K562 (cell line): ENCODE data around the gene MTHFSD. TPM values are rescaled to one million over a fixed set of nuclear protein-coding genes. Genes with fewer than 3 reads are reported as not detected.

ENCODE experiments used
- ATF3 ChIP-seq, 2 experiments: fragments of 450-650 bp in 1 of 2; sonication (generic) in 1 of 2; formaldehyde crosslinking in 1 of 2; IDR thresholded peaks in 1 of 2; conservative IDR thresholded peaks in 1 of 2; 2 replicates each; pipeline versions ENCODE4 v1.6.1 to v1.8.1; 2016 to 2023; ENCODE audit warnings: mild to moderate bottlenecking in 2 of 2, moderate library complexity in 2 of 2, inconsistent platforms in 1 of 2, missing genetic modification reagents in 1 of 2
- CEBPG ChIP-seq, 3 experiments: fragments of 200-800 bp in 1 of 3; sonication (Bioruptor generic) in 1 of 3; sonication (generic) in 1 of 3; formaldehyde crosslinking in 1 of 3; IDR thresholded peaks in 2 of 3; conservative IDR thresholded peaks in 1 of 3; 2 replicates each; pipeline versions ENCODE4 v1.6.1 to v1.8.0; 2016 to 2022; ENCODE audit warnings: missing compliant biosample characterization in 2 of 3, missing genetic modification characterization in 2 of 3, mild to moderate bottlenecking in 1 of 3, missing genetic modification reagents in 1 of 3
- CHD1 ChIP-seq: fragments of 200-600 bp; sonication (generic); IDR thresholded peaks from one replicate; pipeline ENCODE4 v1.6.1; 2012; ENCODE audit warnings: mild to moderate bottlenecking, moderate library complexity, low read length, inconsistent platforms
- CREB3 ChIP-seq: fragments of 450-650 bp; conservative IDR thresholded peaks from 2 replicates; pipeline ENCODE4 v1.6.1; 2016; ENCODE audit warnings: missing genetic modification characterization, low read depth, mild to moderate bottlenecking, missing compliant biosample characterization, moderate library complexity
- CSDE1 ChIP-seq, 2 experiments: fragments of 450-650 bp; IDR thresholded peaks; 2 replicates each; pipeline ENCODE4 v1.6.1; 2016; ENCODE audit warnings: mild to moderate bottlenecking in 1 of 2
- HDGF ChIP-seq: fragments of 450-650 bp; IDR thresholded peaks from 2 replicates; pipeline ENCODE4 v1.6.1; 2016
- KLF10 ChIP-seq: fragments of 250-450 bp; sonication (Bioruptor Pico); IDR thresholded peaks from 2 replicates; pipeline ENCODE4 v1.6.1; 2021; ENCODE audit warnings: matching md5 sums
- MECOM ChIP-seq: fragments of 250-450 bp; sonication (Bioruptor Pico); IDR thresholded peaks from 2 replicates; pipeline ENCODE4 v1.8.0; 2022; ENCODE audit warnings: inconsistent platforms
- NCOR1 ChIP-seq: fragments of 450-650 bp; IDR thresholded peaks from 2 replicates; pipeline ENCODE4 v1.6.1; 2016; ENCODE audit warnings: mild to moderate bottlenecking, moderate library complexity
- NR1H2 ChIP-seq: sonication (generic); formaldehyde crosslinking; IDR thresholded peaks from 2 replicates; pipeline ENCODE4 v1.4.0; 2020; ENCODE audit warnings: mild to moderate bottlenecking, missing genetic modification reagents
- RFX7 ChIP-seq: fragments of 250-450 bp; sonication (Bioruptor Pico); IDR thresholded peaks from 2 replicates; pipeline ENCODE4 v1.5.1; 2021; ENCODE audit warnings: mild to moderate bottlenecking
- THAP12 ChIP-seq: fragments of 250-450 bp; sonication (Bioruptor Pico); IDR thresholded peaks from 2 replicates; pipeline ENCODE4 v1.9.0; 2021; ENCODE audit warnings: mild to moderate bottlenecking, inconsistent platforms
- ZKSCAN3 ChIP-seq: fragments of 250-450 bp; sonication (Bioruptor Pico); IDR thresholded peaks from 2 replicates; pipeline ENCODE4 v1.4.0; 2020
- ZNF224 ChIP-seq: sonication (generic); formaldehyde crosslinking; IDR thresholded peaks from 2 replicates; pipeline ENCODE4 v1.8.0; 2022; ENCODE audit warnings: mild to moderate bottlenecking, missing genetic modification reagents
- ZNF584 ChIP-seq: fragments of 200-800 bp; sonication (Bioruptor generic); IDR thresholded peaks from 2 replicates; pipeline ENCODE4 v1.6.1; 2016; ENCODE audit warnings: low read depth, mild to moderate bottlenecking, missing genetic modification characterization, missing compliant biosample characterization
- polyA plus RNA-seq, 8 experiments: library from polyadenylated mRNA; depleted of rRNA in 4 of 8; stranded (reverse) in 5 of 8; unstranded in 3 of 8; fragments of >200 nt; fragmentation: Nextera tagmentation in 2 of 8; fragmentation: Illumina TruSeq in 1 of 8; extraction: Ambion mirVana in 2 of 8; extraction: Trizol in 1 of 8; gene quantifications; 2 replicates each; pipeline versions ENCODE4 v1.2.1 to v1.2.3, GENCODE V29; 2011 to 2014; ENCODE audit warnings: inconsistent platforms in 1 of 8, missing spikeins in 1 of 8
- total RNA-seq, 7 experiments: library from RNA; depleted of rRNA in 6 of 7; stranded (reverse); fragments of >200 nt in 6 of 7; fragmentation: Illumina TruSeq in 2 of 7; extraction: Trizol in 2 of 7; gene quantifications; 2 replicates each; pipeline versions ENCODE4 v1.2.1 to v1.2.3, GENCODE V29; 2011 to 2021; ENCODE audit warnings: low replicate concordance in 1 of 7
- TF ChIP-seq, protein P1 (sequence below): fragments of 250-450 bp; sonication (Bioruptor Pico); IDR thresholded peaks from 2 replicates; pipeline ENCODE4 v1.5.0; 2020; ENCODE audit warnings: mild to moderate bottlenecking
- TF ChIP-seq, protein P2 (sequence below): IDR thresholded peaks from 3 replicates; pipeline ENCODE4 v1.6.1; 2011; ENCODE audit warnings: borderline replicate concordance, mild to moderate bottlenecking, moderate library complexity; ENCODE audit not compliant: insufficient read length; ENCODE audit errors: extremely low read depth

The MTHFSD gene
- total and polyA plus RNA-seq, 9 of the 15 experiments (the other 6 are each of a cell fraction or from before 2014, with no cell fraction given), result 3.2 to 20.2 (median 12.0) TPM

DNA sequence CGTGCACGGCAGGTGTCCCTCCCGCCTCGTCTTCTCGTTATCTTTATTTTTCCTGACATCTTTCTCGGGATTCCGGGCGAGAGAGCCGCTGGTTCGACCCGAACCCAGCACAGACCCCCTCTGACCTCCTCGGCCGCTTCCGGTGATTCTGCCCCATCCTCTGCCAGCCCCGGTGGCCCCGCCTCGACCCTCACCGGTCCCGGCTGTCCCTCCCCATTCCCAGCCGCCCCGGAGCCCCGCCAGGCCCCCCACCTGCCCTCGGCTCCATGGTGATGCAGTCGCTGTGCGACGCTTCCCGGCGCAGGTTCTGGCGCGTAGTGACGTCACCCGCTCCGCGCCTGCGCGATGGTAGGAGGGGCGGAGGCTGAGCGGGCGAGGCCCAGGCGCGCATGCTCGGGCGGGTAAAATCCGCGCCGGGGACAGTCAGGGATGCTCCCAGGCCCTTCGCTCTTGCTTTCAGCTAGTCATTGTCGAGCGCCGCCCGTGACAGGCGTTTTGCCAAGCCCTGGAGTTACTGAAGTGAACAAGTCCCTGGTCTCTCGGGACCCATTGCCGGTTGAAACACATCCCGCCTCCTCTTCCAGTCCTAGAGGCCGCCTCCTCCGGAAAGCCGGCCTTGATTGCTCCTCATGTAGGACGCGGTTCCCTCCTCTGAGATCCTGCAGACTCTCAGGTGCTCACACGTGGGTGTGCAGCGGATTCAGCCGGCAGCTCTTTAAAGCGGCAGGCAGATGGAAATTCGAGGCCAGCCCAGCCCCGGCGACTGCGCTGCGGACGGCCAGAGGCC is at the start of gene MTHFSD (continued):
- TF ChIP-seq, protein P1, sequence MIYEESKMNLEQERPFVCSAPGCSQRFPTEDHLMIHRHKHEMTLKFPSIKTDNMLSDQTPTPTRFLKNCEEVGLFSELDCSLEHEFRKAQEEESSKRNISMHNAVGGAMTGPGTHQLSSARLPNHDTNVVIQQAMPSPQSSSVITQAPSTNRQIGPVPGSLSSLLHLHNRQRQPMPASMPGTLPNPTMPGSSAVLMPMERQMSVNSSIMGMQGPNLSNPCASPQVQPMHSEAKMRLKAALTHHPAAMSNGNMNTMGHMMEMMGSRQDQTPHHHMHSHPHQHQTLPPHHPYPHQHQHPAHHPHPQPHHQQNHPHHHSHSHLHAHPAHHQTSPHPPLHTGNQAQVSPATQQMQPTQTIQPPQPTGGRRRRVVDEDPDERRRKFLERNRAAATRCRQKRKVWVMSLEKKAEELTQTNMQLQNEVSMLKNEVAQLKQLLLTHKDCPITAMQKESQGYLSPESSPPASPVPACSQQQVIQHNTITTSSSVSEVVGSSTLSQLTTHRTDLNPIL (CRISPR knock-in tag), result no peak
- TF ChIP-seq CHD1 (no peak), HDGF (no peak), ZNF584 (CRISPR knock-in tag) (no peak), NR1H2 (CRISPR knock-in tag) (no peak), ZNF224 (CRISPR knock-in tag) (no peak), KLF10 (CRISPR knock-in tag) (no peak), ATF3 (IDR thresholded peaks at IDR 0.05) (peak; percentile 98), ATF3 (CRISPR knock-in tag; conservative IDR thresholded peaks at IDR 0.05) (no peak), MECOM (CRISPR knock-in tag) (0 out of 2 replicates have a peak, but pooled peaks have one; percentile 14), CSDE1 (IDR thresholded peaks at IDR 0.05) (peak in 1 of 2 experiments; percentile 91; a peak in 2 of 4 replicates), ZKSCAN3 (CRISPR knock-in tag) (no peak), RFX7 (CRISPR knock-in tag) (no peak), CREB3 (tag) (no peak), CEBPG (CRISPR knock-in tag; IDR thresholded peaks at IDR 0.05) (no peak), CEBPG (tag; conservative IDR thresholded peaks at IDR 0.05 in 1 of 2, IDR thresholded peaks at IDR 0.05 in 1 of 2) (no peak), NCOR1 (no peak), THAP12 (CRISPR knock-in tag) (no peak)
- TF ChIP-seq, protein P2, sequence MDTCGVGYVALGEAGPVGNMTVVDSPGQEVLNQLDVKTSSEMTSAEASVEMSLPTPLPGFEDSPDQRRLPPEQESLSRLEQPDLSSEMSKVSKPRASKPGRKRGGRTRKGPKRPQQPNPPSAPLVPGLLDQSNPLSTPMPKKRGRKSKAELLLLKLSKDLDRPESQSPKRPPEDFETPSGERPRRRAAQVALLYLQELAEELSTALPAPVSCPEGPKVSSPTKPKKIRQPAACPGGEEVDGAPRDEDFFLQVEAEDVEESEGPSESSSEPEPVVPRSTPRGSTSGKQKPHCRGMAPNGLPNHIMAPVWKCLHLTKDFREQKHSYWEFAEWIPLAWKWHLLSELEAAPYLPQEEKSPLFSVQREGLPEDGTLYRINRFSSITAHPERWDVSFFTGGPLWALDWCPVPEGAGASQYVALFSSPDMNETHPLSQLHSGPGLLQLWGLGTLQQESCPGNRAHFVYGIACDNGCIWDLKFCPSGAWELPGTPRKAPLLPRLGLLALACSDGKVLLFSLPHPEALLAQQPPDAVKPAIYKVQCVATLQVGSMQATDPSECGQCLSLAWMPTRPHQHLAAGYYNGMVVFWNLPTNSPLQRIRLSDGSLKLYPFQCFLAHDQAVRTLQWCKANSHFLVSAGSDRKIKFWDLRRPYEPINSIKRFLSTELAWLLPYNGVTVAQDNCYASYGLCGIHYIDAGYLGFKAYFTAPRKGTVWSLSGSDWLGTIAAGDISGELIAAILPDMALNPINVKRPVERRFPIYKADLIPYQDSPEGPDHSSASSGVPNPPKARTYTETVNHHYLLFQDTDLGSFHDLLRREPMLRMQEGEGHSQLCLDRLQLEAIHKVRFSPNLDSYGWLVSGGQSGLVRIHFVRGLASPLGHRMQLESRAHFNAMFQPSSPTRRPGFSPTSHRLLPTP, result peak; percentile 82
